Measurements from ENCODE around the gene SLC16A14. TPM values are rescaled to one million over a fixed set of nuclear protein-coding genes. Genes with fewer than 3 reads are reported as not detected.

Gene SLC16A14
- polyA plus RNA-seq, 3 donors: 6.5 to 9.3 (median 7.8) TPM

DNA sequence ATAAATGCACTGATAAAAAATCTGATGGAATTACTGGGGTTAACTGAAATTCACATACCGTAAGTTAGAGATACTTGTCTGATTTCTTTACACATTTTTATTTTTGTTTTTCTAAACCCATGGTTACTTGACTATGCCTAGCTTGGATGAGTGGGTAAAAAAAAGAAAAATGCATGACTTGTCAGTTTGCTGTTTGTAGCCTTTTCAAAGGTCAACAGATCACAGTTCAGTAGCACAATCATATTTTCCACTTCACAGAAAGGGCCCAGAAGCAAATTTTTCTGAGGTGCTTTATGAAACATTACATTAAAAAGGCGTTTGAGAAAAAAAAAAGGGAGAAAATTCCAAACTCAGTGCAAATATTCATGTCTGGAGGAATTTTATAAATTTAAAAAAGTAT lies 16.4 kb downstream of the SLC16A14 start:
- peak in 1 of 11 donors; percentile 1 for DNase-seq (ENCODE audit: extremely low read depth in 1 of 11, low read depth in 9 of 11, low spot score in 4 of 11)

DNA sequence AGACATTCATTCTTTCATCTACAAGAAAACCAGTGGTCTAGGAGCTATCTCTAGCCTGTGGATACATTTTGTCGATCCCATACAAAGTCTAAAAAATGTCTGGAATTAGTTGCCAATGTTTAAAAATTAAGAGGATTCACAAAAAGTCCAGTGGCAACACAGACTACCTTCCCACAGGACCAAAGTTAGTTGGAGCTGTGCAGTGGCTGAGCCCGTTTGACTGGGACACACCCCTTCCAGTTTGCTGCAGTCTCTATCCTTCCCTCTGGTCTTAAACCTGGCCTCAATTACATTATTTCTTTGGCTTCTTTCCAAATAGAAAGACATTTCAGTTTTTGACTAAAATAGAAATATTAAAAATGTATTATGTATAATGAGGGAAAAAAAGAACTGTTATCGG lies 18.6 kb downstream of the SLC16A14 start:
- no peak for DNase-seq (ENCODE audit: extremely low read depth in 1 of 11, low read depth in 9 of 11, low spot score in 4 of 11)

DNA sequence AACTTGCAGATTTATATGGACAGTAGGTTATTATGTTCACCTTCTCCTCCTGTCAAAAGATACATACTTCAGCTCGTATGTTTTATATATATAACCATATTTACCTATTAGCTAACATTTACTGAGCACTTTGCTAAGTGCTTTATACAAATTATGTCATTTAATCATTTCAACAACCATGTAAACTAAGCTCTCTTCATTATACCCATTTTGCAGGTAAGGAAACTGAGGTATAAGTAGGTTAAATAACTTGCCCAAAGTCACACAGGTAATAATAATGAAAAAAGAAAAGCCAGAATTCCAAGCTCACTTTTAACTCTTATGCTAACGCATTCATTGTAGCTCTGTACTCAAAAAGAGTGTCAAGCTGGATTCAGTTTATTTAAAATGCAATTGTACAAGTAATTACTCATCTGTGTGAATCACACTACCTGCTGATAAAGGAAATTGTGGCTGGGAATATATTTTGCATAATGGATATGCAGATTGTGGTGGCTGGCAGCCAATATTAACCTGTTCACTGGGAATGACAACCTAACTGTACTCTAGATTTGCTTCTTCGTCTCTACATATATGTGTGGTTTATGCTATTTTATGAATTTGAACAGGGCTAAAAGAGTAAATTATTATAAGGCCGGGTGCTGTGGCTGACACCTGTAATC lies 20.6 kb downstream of the SLC16A14 start:
- no peak for DNase-seq (ENCODE audit: extremely low read depth in 1 of 11, low read depth in 9 of 11, low spot score in 4 of 11)

DNA sequence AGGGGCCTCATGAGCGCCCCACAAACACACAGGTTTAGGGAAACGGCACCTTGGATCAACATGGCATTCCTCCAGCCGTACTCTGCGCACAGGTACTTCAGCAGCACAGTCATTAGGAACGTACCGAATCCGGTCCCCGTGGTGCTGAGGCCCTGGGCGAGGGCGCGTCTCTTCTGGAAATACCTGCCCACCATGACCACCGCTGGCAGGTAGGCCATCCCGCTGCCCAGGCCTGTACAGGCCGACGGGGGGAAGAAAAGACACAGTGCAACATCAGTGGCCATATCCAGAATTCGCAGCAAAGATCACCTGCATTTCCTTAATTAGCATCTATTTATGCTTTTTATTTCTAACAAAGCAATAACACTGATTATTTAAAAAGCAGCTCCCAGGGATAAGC lies 22.2 kb downstream of the SLC16A14 start:
- no peak for DNase-seq (ENCODE audit: extremely low read depth in 1 of 11, low read depth in 9 of 11, low spot score in 4 of 11)

DNA sequence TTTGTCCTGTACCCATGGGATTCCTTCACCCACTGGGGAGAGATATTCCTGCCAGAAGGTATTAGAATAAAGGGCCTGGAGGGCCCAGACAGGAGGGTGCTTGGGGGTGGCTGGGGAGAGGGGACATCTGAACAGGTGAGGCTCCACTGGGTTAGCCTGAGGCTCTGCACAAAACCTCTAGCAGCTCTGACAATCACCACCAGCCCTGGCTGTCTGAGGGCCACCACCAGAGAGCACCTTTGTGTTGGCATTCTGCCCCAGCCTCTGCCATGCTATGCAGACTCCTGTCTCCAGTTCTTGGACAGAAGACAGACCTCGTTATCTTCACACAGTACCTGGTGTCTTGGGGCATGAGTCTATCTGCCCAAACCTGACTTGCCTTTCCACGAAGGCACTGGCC lies 25.3 kb downstream of the SLC16A14 start:
- DNase-seq (ENCODE audit: extremely low read depth in 1 of 11, low read depth in 9 of 11, low spot score in 4 of 11): no peak

DNA sequence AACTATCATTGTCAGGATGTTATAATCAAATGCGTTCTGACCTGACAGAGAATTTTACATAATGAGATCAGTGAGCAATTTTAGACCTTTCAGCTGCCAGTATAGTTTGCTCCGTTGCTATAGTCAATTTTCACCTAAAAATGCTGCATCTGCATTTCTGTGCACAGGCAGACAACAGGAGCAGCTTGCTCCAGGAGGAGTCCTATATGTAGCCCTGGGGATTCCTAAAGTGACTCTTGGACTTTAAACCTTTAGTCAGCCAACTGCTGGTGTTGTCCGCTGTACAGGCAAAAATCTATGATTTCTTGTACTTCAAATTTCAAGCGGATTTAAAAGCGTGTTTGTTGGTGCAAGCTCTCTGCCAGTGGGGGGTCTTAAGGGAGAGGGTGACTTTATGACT lies 25.7 kb downstream of the SLC16A14 start:
- DNase-seq (ENCODE audit: extremely low read depth in 1 of 11, low read depth in 9 of 11, low spot score in 4 of 11): no peak

DNA sequence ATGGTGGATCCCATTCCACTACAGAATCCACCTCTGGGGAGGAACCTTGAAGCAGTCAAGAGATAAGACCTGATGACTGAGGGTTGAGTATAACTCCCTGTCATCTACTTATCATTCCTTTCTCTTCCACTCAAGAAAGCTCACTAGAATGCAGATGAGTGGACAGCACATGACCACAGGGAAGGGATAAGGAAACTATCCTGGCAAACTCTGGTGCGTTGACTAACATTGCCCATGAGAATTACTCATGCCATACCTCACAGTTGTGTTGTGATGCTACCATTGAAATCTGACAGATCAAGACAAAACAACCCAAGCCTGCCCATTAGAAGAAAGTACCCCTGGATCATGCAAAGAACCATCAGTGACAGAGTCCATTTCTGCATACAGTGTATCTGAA lies 26.5 kb downstream of the SLC16A14 start:
- DNase-seq (ENCODE audit: extremely low read depth in 1 of 11, low read depth in 9 of 11, low spot score in 4 of 11): no peak

DNA sequence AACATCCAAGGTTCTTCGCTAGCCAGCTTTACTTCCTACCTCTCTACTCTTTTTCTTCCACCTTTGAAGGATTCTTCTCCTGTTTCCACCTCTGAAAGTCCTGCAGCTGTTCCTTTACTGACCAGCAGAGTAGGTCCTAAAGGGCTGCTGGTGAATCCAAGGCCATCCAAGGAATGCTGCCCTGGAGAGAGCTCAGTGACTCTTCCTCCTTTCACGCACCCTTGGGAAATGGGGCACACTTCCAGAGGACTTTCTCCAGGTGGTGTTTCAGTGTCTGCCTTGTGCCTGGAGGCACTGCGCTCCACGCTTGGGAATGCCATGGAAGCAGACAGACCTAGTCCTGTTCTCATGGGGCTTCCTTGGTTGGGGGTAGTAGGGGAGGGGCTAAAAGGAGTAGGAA lies 45.4 kb downstream of the SLC16A14 start:
- no peak for DNase-seq (ENCODE audit: extremely low read depth in 1 of 11, low read depth in 9 of 11, low spot score in 4 of 11)

DNA sequence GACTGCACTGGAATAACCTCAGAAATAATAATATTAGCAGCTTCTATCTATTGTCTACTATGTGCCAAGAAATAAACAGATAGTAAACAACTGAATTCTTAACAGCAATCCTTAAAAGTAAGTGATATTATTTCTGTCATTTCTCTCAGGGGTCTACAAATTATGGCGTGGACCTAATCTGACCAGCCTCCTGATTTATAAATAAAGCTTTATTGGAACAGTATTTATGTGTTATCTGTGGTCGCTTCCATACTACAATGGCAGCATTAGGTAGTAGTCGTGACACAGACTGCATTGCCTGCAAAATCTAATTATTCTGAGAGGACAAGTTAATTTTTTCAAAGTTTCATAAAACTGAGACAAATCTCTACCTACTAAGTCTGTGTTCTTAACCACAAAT lies 49.0 kb downstream of the SLC16A14 start:
- DNase-seq (ENCODE audit: extremely low read depth in 1 of 11, low read depth in 9 of 11, low spot score in 4 of 11): no peak

DNA sequence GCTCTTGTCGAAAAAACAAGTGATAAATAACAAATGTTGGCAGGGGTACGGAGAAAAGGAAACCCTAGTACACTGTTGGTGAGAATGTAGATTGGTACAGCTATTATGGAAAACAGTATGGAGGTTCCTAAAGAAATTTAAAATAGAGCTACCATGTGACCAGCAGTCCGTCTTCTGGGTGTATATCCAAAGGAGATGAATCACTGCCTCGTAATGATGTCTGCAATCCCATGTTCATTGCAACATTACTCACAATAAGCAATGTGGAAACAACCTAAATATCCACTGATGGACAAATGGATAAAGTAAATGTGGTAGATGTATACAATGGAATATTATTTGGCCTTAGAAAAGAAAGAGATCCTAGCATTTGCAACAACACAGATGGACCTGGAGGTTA lies 50.6 kb downstream of the SLC16A14 start:
- no peak for DNase-seq (ENCODE audit: extremely low read depth in 1 of 11, low read depth in 9 of 11, low spot score in 4 of 11)

DNA sequence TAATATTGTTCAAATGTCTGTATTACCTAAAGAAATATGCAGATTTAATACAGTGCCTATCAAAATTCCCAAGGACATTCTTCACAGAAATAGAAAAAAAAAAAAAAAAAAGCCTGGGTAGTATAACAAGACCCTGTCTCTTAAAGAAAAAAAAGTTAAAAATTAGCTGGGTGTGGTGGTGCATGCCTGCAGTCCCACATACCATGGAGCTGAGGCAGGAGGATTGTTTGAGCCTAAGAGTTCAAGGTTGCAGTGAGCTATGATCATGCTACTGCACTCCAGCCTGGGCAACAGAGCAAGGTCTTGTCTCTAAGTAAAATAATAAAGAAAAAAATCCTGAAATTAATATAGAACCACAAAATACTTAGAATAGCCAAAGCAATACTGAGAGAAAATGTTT lies 51.9 kb downstream of the SLC16A14 start:
- DNase-seq (ENCODE audit: extremely low read depth in 1 of 11, low read depth in 9 of 11, low spot score in 4 of 11): no peak

DNA sequence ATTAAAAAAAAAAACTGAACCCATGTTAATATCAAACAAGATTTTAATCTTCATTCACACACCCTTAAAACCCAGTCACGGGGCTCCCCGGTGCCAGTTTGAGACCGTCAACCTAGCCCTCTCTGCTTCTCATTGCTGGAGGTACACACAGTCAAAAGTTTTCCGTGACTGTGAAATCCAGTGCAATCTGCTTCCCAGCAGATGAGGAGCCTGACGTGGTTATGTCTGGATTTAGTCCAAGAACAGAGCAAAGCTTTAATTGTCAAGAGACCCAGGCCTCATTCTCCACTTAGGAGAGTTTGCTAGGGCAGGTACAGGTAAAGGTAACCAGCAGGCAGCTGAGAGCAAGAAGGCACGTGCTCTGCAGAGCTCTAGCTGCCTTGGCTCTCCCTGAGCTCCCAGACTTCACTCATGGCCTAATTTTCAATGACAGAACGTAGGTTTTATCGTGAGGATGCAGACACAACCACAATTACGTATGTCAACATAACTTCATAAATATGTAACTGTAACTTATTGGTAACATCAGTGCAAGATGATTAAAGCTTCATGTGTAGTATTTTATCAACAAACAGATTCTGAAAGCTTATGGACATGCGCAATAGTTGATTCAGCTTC lies 56.3 kb downstream of the SLC16A14 start:
- no peak for DNase-seq (ENCODE audit: extremely low read depth in 1 of 11, low read depth in 9 of 11, low spot score in 4 of 11)

DNA sequence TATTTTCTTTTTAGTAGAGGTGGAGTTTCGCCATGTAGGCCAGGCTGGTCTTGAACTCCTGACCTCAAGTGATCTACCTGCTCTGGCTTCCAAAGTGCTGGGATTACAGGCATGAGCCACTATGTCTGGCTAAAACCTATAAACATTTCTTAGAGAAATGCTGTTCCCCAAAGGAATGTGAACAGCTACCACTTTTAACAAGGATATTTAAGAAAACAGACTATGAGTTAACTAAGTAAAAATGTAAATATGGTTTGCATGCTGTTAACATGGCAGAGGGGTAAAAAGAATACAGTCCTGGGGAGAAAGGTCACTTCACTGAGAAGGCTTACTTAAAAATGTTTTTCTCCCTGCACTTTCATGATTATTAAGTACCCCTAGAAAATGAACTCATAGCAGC lies 57.1 kb downstream of the SLC16A14 start:
- no peak for DNase-seq (ENCODE audit: extremely low read depth in 1 of 11, low read depth in 9 of 11, low spot score in 4 of 11)

DNA sequence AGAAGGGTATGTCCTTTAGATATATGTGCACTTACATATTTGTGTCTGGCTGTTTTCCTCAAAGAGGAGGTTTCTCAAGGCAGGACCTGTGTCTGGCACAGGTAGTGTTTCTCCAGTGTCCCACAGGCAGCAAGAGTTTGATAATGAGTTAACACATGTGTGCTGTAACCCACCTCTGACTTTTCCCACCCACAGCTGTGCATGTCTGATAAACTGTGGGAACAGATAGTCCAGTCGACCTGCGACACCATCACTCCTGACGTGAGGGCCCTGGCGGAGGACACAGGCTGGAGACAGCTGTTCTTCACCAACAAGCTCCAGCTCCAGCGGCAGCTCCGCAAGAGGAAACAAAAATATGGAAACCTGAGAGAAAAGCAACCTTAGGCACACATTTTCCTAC lies 58.2 kb downstream of the SLC16A14 start:
- DNase-seq (ENCODE audit: extremely low read depth in 1 of 11, low read depth in 9 of 11, low spot score in 4 of 11): no peak

DNA sequence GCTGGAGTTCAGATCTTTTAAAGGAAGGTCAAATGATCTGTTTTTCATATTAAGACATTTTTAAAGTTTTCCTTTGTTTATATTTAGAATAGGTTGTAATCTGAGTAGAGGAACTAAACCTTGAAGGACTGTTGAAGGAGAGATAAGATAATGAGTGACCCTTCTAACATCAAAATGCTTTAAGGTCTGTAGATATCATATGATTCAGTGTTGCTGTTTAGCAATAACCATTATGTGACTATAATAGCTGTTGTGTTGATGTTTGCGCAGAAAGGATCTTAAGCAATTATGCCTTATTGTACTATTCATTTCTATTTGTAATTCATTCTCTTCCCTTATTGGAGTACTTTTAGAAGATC lies 60.0 kb downstream of the SLC16A14 start:
- DNase-seq (ENCODE audit: extremely low read depth in 1 of 11, low read depth in 9 of 11, low spot score in 4 of 11): no peak

DNA sequence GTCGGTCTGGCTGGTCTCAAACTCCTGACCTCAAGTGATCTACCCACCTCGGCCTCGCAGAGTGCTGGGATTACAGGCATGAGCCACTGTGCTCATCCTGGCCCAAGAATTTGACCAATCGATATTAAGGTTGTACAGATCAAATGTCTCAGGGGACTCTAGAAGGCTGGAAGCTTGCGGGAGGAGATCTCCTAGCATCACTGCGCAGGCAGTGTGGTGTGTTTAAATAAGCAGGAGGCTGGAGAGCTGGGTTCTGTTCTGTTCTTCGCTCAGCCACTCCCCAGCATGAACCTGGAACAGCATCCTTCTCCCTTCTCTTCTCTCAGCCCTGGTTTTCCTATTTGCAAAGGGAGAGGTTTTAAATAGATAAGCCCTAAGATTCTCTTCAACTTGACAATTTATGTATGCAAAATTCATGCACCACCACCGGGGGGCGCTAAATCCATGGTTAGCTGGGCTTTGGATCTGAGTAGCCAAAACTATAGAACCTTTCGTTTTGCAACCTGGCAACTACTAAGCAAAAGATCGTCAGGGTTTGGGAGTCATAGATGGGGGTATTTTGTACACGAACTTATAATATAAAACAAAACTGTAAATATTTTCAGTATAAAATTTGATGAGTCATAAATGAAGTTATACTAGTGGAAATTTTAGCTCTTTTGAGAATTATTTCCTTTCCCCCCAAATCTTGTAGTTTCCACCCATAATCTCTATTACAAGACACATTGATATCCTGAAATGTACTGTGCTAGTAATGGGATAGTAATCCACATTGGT lies 60.6 kb downstream of the SLC16A14 start:
- peak; percentile 11 to 35 (median 14) for DNase-seq (ENCODE audit: extremely low read depth in 1 of 11, low read depth in 9 of 11, low spot score in 4 of 11)

DNA sequence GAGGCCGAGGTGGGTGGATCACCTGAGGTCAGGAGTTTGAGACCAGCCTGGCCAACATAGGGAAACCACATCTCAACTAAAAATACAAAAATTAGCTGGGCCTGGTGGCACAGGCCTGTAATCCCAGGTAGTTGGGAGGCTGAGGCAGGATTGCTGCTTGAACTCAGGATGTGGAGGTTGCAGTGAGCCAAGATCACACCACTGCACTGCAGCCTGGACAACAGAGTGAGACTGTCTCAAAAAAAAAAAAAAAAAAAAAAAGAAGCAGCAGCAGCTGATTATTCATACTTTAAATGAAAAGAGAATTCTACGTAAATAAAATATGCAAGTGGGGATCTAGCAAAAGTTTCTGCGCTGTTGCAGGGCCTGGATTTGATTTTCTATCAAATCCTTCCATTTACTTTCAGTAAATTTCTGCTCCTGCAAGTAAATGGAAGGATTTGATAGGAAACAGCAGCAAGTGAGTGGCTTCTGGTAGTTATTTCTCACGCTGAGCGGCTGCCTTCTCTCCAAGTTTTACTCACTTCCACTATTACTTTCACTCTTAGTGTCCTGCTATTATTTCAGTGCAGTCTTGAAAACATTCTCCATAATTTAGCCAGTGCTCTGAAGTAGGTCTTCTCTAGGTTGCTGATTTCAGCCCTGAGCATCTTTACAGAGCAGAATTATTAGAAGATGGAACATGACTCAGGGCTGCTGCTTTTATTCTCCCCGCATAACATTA lies 68.4 kb downstream of the SLC16A14 start:
- no peak for DNase-seq (ENCODE audit: extremely low read depth in 1 of 11, low read depth in 9 of 11, low spot score in 4 of 11)

DNA sequence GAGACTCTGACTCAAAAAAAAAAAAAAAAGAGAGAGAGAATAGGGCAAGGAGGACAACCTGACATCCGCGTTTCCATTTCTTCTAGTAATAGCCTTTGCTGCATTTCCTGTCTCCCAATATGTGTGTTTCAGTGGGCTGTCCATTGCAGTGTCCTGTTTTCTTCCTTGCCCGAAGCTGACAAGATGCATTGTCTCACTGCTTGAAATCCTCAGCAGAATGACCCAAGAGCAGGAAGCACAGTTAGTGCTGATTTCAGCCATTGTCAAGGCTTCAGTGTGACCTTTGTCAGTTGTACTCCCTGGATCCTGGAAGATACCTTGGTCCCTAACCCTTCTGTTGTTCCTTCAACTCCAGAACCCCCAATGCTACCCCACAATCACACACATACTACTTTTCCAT lies 71.2 kb downstream of the SLC16A14 start:
- DNase-seq (ENCODE audit: extremely low read depth in 1 of 11, low read depth in 9 of 11, low spot score in 4 of 11): no peak

DNA sequence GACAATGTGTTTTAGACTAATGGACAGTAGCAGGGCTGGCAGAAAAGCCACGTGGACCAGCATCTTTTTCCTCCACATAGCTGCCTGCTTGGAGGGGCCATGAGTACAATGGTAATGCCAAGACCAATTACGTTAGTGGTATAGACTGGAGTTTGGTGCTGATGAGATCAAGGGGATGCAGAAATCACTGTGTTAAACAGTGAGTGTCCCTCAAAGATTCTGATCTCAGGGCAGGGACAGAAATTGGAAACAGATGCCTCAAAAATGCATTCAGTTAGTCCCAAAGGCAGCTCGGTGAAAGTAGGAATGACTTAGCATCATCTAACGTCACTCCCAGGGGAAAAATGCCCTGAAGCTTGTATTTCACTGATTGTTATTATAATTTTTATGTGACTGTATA lies 72.4 kb downstream of the SLC16A14 start:
- no peak for DNase-seq (ENCODE audit: extremely low read depth in 1 of 11, low read depth in 9 of 11, low spot score in 4 of 11)

DNA sequence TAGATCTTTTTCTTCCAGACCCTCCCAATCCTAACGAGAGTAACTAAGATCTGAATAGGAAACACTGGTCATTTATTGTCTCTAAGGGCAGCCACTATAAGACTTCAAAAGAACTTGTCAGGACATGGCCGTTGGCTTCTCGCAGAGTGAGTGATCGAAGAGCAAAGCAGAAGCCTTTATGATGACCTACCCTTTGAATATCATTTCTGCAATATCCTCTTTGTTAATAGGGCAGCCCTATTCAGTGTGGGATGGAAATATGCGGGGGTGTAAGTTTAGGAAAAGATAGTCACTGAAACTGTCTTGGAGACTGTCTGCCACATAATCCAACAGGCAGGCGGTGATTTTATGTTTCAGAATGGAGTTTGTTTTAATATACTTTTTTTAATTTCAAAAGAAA lies 75.5 kb downstream of the SLC16A14 start:
- no peak for DNase-seq (ENCODE audit: extremely low read depth in 1 of 11, low read depth in 9 of 11, low spot score in 4 of 11)
